Measurements from ENCODE around the gene SLC38A4. TPM values are rescaled to one million over a fixed set of nuclear protein-coding genes. Genes with fewer than 3 reads are reported as not detected.

The SLC38A4 gene
- total and polyA plus RNA-seq, 2 of the 8 experiments (the other 6 are each of a cell fraction or from before 2014, with no cell fraction given) = 6.7 to 15.4 TPM

GRCh38 chr12:46786774-46787173 is 39.0 kb downstream of the SLC38A4 start:
- Histone ChIP-seq H3K18ac (ENCODE audit: extremely low read depth, low read length) (no peak overlapping the region), H4K91ac (replicated peaks; ENCODE audit: insufficient read length, low read length) (no peak overlapping the region), H3K79me1 (ENCODE audit: low read depth, low read length) (no peaks in the 10 kb centered on the region), H2BK5ac (ENCODE audit: low read depth, low read length) (no peak overlapping the region), H3K27me3 (replicated peaks in 1 of 4; ENCODE audit: control insufficient read depth in 3 of 4, extremely low read depth in 1 of 4, insufficient read depth in 3 of 4, low read length in 3 of 4) (no peaks in the 10 kb centered on the region), H3K9me3 (ENCODE audit: insufficient read depth in 2 of 2, low read depth in 1 of 2, low read length in 1 of 2) (no peaks in the 10 kb centered on the region), H4K5ac (ENCODE audit: insufficient read length, low read depth, low read length) (no peak overlapping the region), H3K36me3 (ENCODE audit: control insufficient read depth in 2 of 4, insufficient read depth in 4 of 4, low read length in 3 of 4) (no peaks in the 10 kb centered on the region), H2BK20ac (ENCODE audit: low read length) (no peak overlapping the region), H3K4me1 (replicated peaks in 1 of 4; ENCODE audit: control insufficient read depth in 3 of 4, insufficient read depth in 4 of 4, low read length in 3 of 4) (no peaks in the 10 kb centered on the region), H2BK12ac (ENCODE audit: low read depth, low read length) (no peak overlapping the region), H2AFZ (ENCODE audit: low read length) (no peak overlapping the region), H3K27ac (ENCODE audit: low read depth, low read length) (no peak overlapping the region), H3K4me2 (ENCODE audit: insufficient read depth in 1 of 2, low read depth in 2 of 2, low read length in 2 of 2) (no peak overlapping the region), H3K4me3 (ENCODE audit: extremely low read depth in 1 of 4, insufficient read depth in 2 of 4, low read depth in 3 of 4, low read length in 4 of 4) (no peak overlapping the region), H3K79me2 (ENCODE audit: control insufficient read depth in 1 of 2, insufficient read depth in 2 of 2, low read length in 2 of 2) (no peaks in the 10 kb centered on the region), H4K8ac (ENCODE audit: extremely low read depth, insufficient read depth, low read length) (no peak overlapping the region), H2AK5ac (ENCODE audit: low read depth, low read length) (no peak overlapping the region), H3K4ac (replicated peaks; ENCODE audit: insufficient read length, low read depth, low read length) (no peak overlapping the region), H3K14ac (ENCODE audit: insufficient read length) (no peak overlapping the region), H2BK120ac (replicated peaks; ENCODE audit: low read depth, low read length) (no peak overlapping the region), H3K56ac (replicated peaks; ENCODE audit: insufficient read length, low read depth, low read length) (no peak overlapping the region), H4K20me1 (replicated peaks in 1 of 2; ENCODE audit: control insufficient read depth in 1 of 2, insufficient read depth in 2 of 2, low read length in 2 of 2) (no peaks in the 10 kb centered on the region), H3K23ac (ENCODE audit: insufficient read length) (no peak overlapping the region), H2BK15ac (ENCODE audit: low read length) (no peak overlapping the region), H3K9ac (replicated peaks in 1 of 4; ENCODE audit: extremely low read depth in 1 of 4, low read depth in 3 of 4, low read length in 3 of 4) (no peak overlapping the region), H3K23me2 (ENCODE audit: low read depth, low read length) (no peaks in the 10 kb centered on the region; the same call in 1 of the 2 replicates)
- no peak for FAIRE-seq
- POLR2A ChIA-PET (ENCODE audit: partially characterized antibody) = no interaction called here
- CTCF ChIA-PET (ENCODE audit: partially characterized antibody) = no interaction called here
- 92% methylated on average over 3 of the region's 3 CpGs; no CpG with 5 or more reads in 1 of the 2 experiments for WGBS, 2 experiments (ENCODE audit: extremely low coverage in 1 of 2, insufficient coverage in 1 of 2, insufficient read length in 1 of 2, insufficient replicate concordance in 2 of 2, low coverage in 1 of 2, low lambda C conversion rate in 2 of 2, missing lambda C conversion rate in 1 of 2)
- no peak for DNase-seq (ENCODE audit: low read depth in 1 of 2, low spot score in 2 of 2)
- TF ChIP-seq MAX (IDR thresholded peaks at IDR 0.05) (no peak), NANOG (IDR thresholded peaks at IDR 0.05; ENCODE audit: insufficient read depth, low read depth, low read length, poor library complexity, severe bottlenecking) (no peak), SIRT6 (IDR thresholded peaks at IDR 0.05; ENCODE audit: low read length) (no peak), TAF7 (optimal IDR thresholded peaks at IDR 0.05; ENCODE audit: borderline replicate concordance, low read depth, low read length) (no peak), ATF3 (IDR thresholded peaks at IDR 0.05; ENCODE audit: insufficient read depth, low read depth, low read length) (no peak), USF2 (IDR thresholded peaks at IDR 0.05; ENCODE audit: low read length) (no peak), SIN3A (conservative IDR thresholded peaks at IDR 0.05 in 1 of 2, IDR thresholded peaks at IDR 0.05 in 1 of 2; ENCODE audit: low read depth in 1 of 2, low read length in 2 of 2) (no peak), CHD1 (IDR thresholded peaks at IDR 0.05; ENCODE audit: low read depth, low read length) (no peak), CEBPB (IDR thresholded peaks at IDR 0.05; ENCODE audit: low read depth, low read length) (no peak), FOSL1 (IDR thresholded peaks at IDR 0.05; ENCODE audit: insufficient read depth, low read depth, low read length) (no peak), GTF2F1 (IDR thresholded peaks at IDR 0.05; ENCODE audit: borderline replicate concordance, low read depth, low read length) (no peak), TEAD4 (IDR thresholded peaks at IDR 0.05; ENCODE audit: low read depth, low read length) (no peak), BACH1 (IDR thresholded peaks at IDR 0.05; ENCODE audit: low read length) (no peak)
